KMS-11 (cell line): ENCODE measurements around the gene KIF26A.

ENCODE experiments used
- H2AFZ ChIP-seq: fragments of 200-600 bp; sonication (generic); 2 replicates; pipeline ENCODE4 v1.6.1; 2016; ENCODE audit warnings: antibody characterized with exemption, mixed run types, low read depth
- H3K27ac ChIP-seq: fragments of 200-600 bp; sonication (generic); 2 replicates; pipeline ENCODE4 v1.6.1; 2016; ENCODE audit warnings: mild to moderate bottlenecking, mixed run types
- H3K27me3 ChIP-seq: fragments of 200-600 bp; sonication (generic); 2 replicates; pipeline ENCODE4 v1.6.1; 2017; ENCODE audit warnings: mild to moderate bottlenecking, low read depth, mixed run types, moderate library complexity; ENCODE audit not compliant: insufficient read depth
- H3K36me3 ChIP-seq: fragments of 200-600 bp; sonication (generic); 2 replicates; pipeline ENCODE4 v1.6.1; 2017; ENCODE audit warnings: mild to moderate bottlenecking, mixed run types; ENCODE audit not compliant: insufficient read depth
- H3K4me1 ChIP-seq: fragments of 200-600 bp; sonication (generic); 2 replicates; pipeline ENCODE4 v1.6.1; 2016; ENCODE audit warnings: mild to moderate bottlenecking, low read depth, mixed run types; ENCODE audit not compliant: poor library complexity, severe bottlenecking
- H3K4me2 ChIP-seq: fragments of 200-600 bp; sonication (generic); 2 replicates; pipeline ENCODE4 v1.7.0; 2016; ENCODE audit warnings: mild to moderate bottlenecking, mixed run types
- H3K4me3 ChIP-seq: fragments of 200-600 bp; sonication (generic); IDR thresholded peaks from 2 replicates; pipeline ENCODE4 v1.6.1; 2017; ENCODE audit warnings: low read depth, low read length, mixed read lengths; ENCODE audit not compliant: insufficient read depth
- H3K79me2 ChIP-seq: fragments of 200-600 bp; sonication (generic); 2 replicates; pipeline ENCODE4 v1.6.1; 2016; ENCODE audit warnings: low read depth, mixed run types; ENCODE audit not compliant: insufficient read depth
- H3K9ac ChIP-seq: fragments of 200-600 bp; sonication (generic); 2 replicates; pipeline ENCODE4 v1.6.1; 2016; ENCODE audit warnings: mild to moderate bottlenecking, mixed run types
- H4K20me1 ChIP-seq: fragments of 200-600 bp; sonication (generic); 2 replicates; pipeline ENCODE4 v1.6.1; 2016; ENCODE audit warnings: mild to moderate bottlenecking, mixed run types; ENCODE audit not compliant: insufficient read depth
- CTCF ChIP-seq: fragments of 200-600 bp; sonication (generic); conservative IDR thresholded peaks from 2 replicates; pipeline ENCODE4 v1.6.1; 2017; ENCODE audit warnings: low read depth, mild to moderate bottlenecking, antibody characterized with exemption, low read length, moderate library complexity, mixed read lengths

Gene KIF26A

GRCh38 chr14:104159990-104160389 lies 21.6 kb downstream of the KIF26A start:
- no peak for TF ChIP-seq CTCF
- Histone ChIP-seq H2AFZ (no peak overlapping the region), H3K36me3 (no peaks in the 10 kb centered on the region), H3K9ac (no peak overlapping the region), H3K79me2 (no peaks in the 10 kb centered on the region), H3K27me3 (peaks cover 14% of the 10 kb centered on the region; the same call in 1 of the 2 replicates), H3K4me2 (no peak overlapping the region), H4K20me1 (no peaks in the 10 kb centered on the region), H3K4me1 (no peaks in the 10 kb centered on the region), H3K4me3 (no peak overlapping the region), H3K27ac (no peak overlapping the region)

- TF ChIP-seq CTCF: no peak
- no peak overlapping the region for H3K9ac ChIP-seq
- H3K4me1 ChIP-seq: no peaks in the 10 kb centered on the region
- peaks cover 9% of the 10 kb centered on the region; the same call in 1 of the 2 replicates for H3K27me3 ChIP-seq
- no peak overlapping the region for H2AFZ ChIP-seq
- H3K36me3 ChIP-seq: no peaks in the 10 kb centered on the region
- no peak overlapping the region for H3K4me3 ChIP-seq
- H3K79me2 ChIP-seq: no peaks in the 10 kb centered on the region
- no peak overlapping the region for H3K4me2 ChIP-seq
- no peak overlapping the region for H3K27ac ChIP-seq
- no peaks in the 10 kb centered on the region for H4K20me1 ChIP-seq
Measured at GRCh38 chr14:104161602-104162367, 23.4 kb downstream of the KIF26A start.

DNA sequence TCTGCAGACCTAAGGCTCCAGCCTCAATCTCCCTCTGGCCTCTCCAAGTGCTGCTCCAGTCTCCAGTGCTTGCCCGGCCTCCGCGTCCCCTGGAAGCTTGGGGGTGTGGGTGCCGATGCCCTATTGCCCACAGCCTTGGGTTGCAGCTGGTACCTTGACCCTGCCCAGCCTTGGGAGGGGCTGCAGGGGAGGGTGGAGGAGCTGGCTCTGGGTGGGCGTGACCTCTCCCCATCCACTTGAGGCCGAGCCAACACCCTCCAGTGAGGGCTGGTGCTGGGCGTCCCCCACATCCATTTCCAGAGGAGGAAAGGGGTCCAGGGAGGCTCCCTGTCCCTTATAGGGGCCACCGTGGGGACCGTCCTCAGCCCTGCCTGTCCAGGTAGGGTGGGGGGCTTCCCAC lies 24.1 kb downstream of the KIF26A start:
- Histone ChIP-seq H3K36me3 (no peaks in the 10 kb centered on the region), H3K4me1 (no peaks in the 10 kb centered on the region), H3K27ac (no peak overlapping the region), H4K20me1 (no peaks in the 10 kb centered on the region), H3K4me2 (no peak overlapping the region), H3K27me3 (peaks cover 11% of the 10 kb centered on the region; the same call in 1 of the 2 replicates), H3K79me2 (no peaks in the 10 kb centered on the region), H3K9ac (no peak overlapping the region), H2AFZ (no peak overlapping the region), H3K4me3 (no peak overlapping the region)
- TF ChIP-seq CTCF: no peak

GRCh38 chr14:104163541-104163940 lies 25.2 kb downstream of the KIF26A start:
- no peak for TF ChIP-seq CTCF
- peaks cover 14% of the 10 kb centered on the region; the same call in 1 of the 2 replicates for H3K27me3 ChIP-seq

More at GRCh38 chr14:104163541-104163940, 25.2 kb downstream of the KIF26A start:
- Histone ChIP-seq H3K9ac (no peak overlapping the region), H3K4me2 (no peak overlapping the region), H3K4me3 (no peak overlapping the region), H3K79me2 (no peaks in the 10 kb centered on the region), H4K20me1 (no peaks in the 10 kb centered on the region), H3K27ac (no peak overlapping the region), H3K4me1 (no peaks in the 10 kb centered on the region), H2AFZ (no peak overlapping the region), H3K36me3 (no peaks in the 10 kb centered on the region)
